Measurements from ENCODE around the gene CEBPZOS.

CEBPZOS gene

GRCh38 chr2:37196320-37197195 is at the start of gene CEBPZOS:
Gene CEBPZOS, plus strand, starts transcription at chr2:37196496. Its CDS starts 3,209 bp downstream, at chr2:37199705.
- peak; percentile 80 for DNase-seq (ENCODE audit: low read depth in 2 of 2)

- DNase-seq (ENCODE audit: low read depth in 2 of 2) = no peak
These were observed 48.0 kb upstream of the CEBPZOS start for GRCh38 chr2:37148325-37148724.

- DNase-seq (ENCODE audit: low read depth in 2 of 2) = no peak
These were observed 46.5 kb upstream of the CEBPZOS start for GRCh38 chr2:37149626-37150322.

GRCh38 chr2:37153224-37153623 is 43.1 kb upstream of the CEBPZOS start:
- DNase-seq (ENCODE audit: low read depth in 2 of 2) = no peak

- DNase-seq (ENCODE audit: low read depth in 2 of 2) = no peak
These were observed 41.5 kb upstream of the CEBPZOS start for GRCh38 chr2:37154785-37155184.

GRCh38 chr2:37156071-37156856 is 40.0 kb upstream of the CEBPZOS start:
- peak in 1 of 2 donors; percentile 0 for DNase-seq (ENCODE audit: low read depth in 2 of 2)

GRCh38 chr2:37156857-37157714 is 39.2 kb upstream of the CEBPZOS start, which contains the start of gene EIF2AK2:
Gene EIF2AK2, minus strand, starts transcription at chr2:37156980. Its CDS starts 9,174 bp downstream, at chr2:37147806.
- DNase-seq (ENCODE audit: low read depth in 2 of 2) = peak; percentile 55 to 63

- DNase-seq (ENCODE audit: low read depth in 2 of 2) = no peak
These were observed 31.5 kb upstream of the CEBPZOS start for GRCh38 chr2:37164757-37165156.

- no peak for DNase-seq (ENCODE audit: low read depth in 2 of 2)
These were observed 28.6 kb upstream of the CEBPZOS start for GRCh38 chr2:37167636-37168180.

GRCh38 chr2:37168217-37168981 is 27.9 kb upstream of the CEBPZOS start:
- DNase-seq (ENCODE audit: low read depth in 2 of 2) = no peak

GRCh38 chr2:37171624-37171950 is 24.7 kb upstream of the CEBPZOS start:
- no peak for DNase-seq (ENCODE audit: low read depth in 2 of 2)

- no peak for DNase-seq (ENCODE audit: low read depth in 2 of 2)
These were observed 22.6 kb upstream of the CEBPZOS start for GRCh38 chr2:37173741-37174140.

GRCh38 chr2:37180006-37180639 is 16.2 kb upstream of the CEBPZOS start:
- DNase-seq (ENCODE audit: low read depth in 2 of 2) = no peak

- no peak for DNase-seq (ENCODE audit: low read depth in 2 of 2)
These were observed 15.7 kb upstream of the CEBPZOS start for GRCh38 chr2:37180640-37181039.

GRCh38 chr2:37181726-37182684 is 14.3 kb upstream of the CEBPZOS start:
- DNase-seq (ENCODE audit: low read depth in 2 of 2) = no peak

- no peak for DNase-seq (ENCODE audit: low read depth in 2 of 2)
These were observed 7.7 kb upstream of the CEBPZOS start, which contains the start of gene SULT6B1 for GRCh38 chr2:37188570-37188969. Gene SULT6B1, minus strand, starts transcription at chr2:37188670. Its CDS starts 30 bp downstream, at chr2:37188640.

- no peak for DNase-seq (ENCODE audit: low read depth in 2 of 2)
These were observed 6.7 kb upstream of the CEBPZOS start for GRCh38 chr2:37189452-37190153.

GRCh38 chr2:37190290-37190689 is 6.0 kb upstream of the CEBPZOS start:
- DNase-seq (ENCODE audit: low read depth in 2 of 2) = no peak

All from activated CD8-positive, alpha-beta memory T cell treated with anti-CD3 and anti-CD28 coated beads for 4 hours (primary cell).